GM18508 (cell line): Measurements from ENCODE around the gene DGCR8.
"Not testable (repeated sequence)": the region's sequence is repeated elsewhere in the genome, so short reads cannot be mapped to it uniquely, and the experiment has no call there.

Experiments used
- ATAC-seq: cut with Tn5 transposase; IDR thresholded peaks from one replicate; pipeline ENCODE4 v1.9.1; 2021; ENCODE audit warnings: moderate number of reproducible peaks; ENCODE audit not compliant: insufficient read depth, unreplicated experiment

DGCR8 gene

DNA sequence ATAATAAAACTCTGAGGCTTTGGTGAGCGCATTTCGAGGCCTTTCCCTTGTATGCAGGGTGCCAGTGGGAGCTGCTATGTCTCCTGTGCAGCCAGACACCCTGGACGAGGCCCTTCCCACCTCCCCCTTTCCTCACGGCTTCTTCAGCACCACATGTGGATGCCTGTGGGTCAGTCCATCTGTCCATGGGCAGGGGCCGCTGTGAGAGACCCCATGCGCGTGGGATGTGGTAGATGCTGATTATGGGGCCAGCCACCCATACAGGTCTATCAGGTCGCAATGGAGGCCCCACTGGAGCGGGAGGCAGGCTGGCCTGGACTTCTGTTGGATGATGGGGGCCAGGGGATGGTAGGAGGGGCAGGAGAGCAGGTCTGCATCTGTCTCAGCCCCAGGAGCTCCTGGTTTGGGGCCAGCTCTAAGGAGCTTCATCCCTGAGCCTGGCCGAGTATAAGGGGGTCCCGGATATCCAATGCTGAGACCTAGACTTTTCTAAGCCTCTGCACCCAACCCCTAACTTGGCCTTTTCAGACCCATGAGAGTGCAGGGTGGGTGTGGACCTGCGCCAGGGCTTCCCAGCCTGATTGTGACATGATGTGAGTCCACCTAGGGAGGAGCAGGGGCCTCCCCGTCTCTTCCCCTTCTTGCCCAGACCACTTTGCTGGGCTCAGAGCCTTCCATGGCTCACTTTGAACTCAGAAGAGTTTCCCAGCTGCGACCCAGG is 14.0 kb upstream of the DGCR8 start:
- ATAC-seq, result no peak

DNA sequence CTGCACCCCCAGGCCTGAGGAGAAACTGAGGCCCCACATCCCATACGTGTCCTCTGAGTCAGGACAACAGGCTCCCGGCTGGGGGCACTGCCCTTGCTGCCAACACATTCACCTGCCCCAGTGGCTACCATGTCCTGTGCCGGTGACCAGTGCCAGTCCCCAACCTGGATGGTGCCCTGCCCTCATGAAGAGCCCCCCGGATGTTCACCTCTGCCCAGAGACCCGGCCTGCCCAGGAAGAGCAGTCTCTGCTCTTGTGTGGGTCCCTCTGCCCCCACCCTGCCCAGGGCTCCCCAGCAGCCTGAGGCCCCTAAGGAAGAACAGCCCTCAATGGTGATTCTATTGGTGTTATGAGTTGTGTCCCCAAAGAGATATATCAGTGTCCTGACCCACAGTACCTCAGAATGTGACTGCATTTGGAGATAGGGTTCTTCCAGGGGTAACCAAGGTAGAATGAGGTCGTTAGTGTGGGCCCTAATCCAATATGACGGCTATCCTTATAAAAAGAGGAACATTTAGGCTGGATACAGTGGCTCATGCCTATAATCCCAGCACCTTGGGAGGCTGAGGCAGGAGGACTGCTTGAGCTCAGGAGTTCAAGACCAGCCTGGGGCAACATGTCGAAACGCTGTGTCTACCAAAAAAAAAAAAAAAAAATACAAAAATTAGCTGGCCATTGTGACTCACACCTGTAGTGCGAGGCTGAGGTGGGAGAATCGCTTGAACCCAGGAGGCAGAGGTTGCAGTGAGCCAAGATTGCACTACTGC is 13.2 kb upstream of the DGCR8 start:
- no peak for ATAC-seq

DNA sequence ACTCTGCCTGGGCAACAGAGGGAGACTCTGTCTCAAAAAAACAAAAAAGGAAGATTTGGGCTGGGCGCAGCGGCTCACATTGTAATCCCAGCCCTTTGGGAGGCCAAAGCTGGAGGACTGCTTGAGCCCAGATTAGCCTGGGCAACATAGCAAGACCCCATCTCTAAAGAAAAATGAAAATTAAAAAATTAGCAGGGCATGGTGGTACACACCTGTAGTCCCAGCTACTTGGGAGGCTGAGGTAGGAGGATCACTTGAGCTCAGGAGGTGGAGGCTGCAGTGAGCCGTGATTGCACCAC is 12.7 kb upstream of the DGCR8 start:
- ATAC-seq, result not testable (repeated sequence)

DNA sequence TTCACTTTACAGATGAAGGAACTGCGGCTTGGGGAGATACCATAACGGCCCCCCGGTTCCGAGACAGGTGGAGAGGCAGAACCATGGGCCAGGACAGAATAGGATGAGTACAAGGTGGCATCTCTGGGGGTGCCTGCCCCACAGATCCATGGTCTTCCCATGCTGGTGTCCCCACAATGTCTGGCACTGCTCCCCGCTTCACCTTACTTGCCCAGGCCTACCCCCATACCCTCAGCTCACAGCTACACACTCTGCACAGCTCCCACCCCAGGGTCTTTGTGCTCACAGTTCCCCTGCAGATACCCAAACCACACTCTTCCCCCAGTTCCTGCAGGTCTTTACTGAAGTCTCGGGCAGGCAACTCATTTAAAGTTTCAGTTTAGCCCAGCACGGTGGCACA is 11.4 kb upstream of the DGCR8 start:
- ATAC-seq, result no peak

DNA sequence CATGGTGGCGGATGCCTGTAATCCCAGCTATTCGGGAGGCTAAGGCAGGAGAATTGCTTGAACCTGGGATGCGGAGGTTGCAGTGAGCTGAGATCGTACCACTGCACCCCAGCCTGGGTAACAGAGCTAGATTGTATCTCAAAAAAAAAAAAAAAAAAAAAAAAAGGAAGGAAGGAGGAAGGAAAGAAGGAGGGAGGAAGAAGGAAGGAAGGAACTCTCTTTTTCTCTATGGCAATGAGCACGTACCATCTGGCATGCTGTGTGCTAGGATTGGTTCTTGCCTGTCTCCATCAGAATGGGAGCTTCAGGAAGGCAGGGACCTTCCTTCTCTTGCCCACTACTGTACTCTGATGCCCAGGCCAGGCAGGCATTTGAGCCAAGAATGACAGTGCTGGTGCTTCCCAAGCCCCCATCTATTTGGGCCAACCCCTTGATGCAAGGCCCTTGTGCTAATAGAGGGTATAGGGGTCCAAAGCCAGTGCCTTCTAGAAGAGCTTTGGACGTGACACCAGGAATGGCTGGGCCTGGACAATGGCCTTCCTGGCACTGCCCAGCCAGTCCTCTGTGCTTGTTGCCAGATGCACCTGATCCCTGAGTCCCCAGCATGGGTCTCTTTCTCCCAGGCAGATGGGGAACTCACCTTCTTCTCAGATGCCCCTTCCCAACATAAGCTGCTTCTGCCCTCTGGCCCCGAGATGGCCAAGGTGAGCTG is 10.6 kb upstream of the DGCR8 start:
- no peak for ATAC-seq

DNA sequence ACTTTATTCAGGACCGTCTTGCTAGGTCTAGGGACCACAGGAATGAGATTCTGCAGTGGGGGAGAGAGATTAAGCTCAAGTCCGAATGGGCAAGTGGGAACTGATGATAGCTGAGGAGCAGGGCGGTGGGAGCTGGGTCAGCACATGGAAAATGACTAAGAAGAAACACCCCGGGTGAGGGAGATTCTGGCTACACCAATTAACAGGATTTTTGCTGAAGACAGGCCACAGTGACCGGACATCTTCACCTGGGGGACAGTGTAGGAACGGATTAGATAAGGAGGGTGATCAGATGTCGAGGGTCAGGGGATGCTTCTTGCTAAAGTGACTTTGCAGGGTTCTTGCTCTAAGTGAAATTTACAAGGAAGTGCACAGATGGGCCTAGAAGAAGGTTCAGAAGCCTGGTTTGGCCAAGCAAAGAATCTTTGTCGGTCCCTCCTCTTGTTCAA is 8.5 kb upstream of the DGCR8 start:
- ATAC-seq, result no peak

DNA sequence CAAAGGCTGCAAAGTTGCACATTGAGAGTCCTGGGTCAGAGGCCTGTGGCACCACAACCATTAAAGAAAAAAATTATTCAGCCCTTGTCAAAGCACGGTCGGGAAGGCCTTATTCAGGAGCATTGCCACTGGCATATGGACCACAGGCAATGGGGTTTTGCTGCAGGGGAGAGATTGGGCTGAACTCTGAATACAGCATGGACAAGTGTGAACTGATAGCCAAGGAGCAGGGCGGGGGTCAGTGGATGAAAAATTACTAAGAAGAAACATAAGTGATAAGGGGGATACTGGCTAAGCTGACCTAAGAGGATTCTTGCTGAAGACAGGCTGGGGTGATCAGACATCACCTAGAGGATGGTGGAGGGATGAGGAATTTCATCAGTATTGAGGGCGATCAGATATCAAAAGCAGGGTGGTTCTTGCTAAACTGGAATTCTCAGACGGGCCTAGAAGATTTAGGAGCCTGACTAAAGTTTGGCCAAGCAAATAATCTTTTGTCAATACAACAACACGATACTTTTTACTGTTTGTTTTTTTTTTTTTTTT is 3.3 kb upstream of the DGCR8 start:
- no peak for ATAC-seq

DNA sequence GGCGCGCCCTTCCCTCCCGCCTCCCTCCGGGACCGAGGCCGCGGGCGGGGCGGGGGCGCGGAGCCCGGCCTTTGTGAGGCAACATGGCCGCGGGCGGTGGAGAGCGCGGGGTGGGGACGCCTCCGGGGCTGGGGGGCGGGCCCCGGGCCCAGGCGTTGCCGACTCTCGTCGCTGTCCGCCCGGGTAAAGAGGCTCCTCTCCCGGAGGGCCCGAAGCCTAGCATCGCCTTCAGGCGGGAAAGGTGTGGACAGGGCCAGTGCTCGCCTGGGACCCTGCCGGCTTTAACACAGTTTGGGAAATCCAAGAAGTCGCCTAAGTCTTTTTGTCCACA is 369 bp downstream of the DGCR8 start:
- ATAC-seq, result no peak

DNA sequence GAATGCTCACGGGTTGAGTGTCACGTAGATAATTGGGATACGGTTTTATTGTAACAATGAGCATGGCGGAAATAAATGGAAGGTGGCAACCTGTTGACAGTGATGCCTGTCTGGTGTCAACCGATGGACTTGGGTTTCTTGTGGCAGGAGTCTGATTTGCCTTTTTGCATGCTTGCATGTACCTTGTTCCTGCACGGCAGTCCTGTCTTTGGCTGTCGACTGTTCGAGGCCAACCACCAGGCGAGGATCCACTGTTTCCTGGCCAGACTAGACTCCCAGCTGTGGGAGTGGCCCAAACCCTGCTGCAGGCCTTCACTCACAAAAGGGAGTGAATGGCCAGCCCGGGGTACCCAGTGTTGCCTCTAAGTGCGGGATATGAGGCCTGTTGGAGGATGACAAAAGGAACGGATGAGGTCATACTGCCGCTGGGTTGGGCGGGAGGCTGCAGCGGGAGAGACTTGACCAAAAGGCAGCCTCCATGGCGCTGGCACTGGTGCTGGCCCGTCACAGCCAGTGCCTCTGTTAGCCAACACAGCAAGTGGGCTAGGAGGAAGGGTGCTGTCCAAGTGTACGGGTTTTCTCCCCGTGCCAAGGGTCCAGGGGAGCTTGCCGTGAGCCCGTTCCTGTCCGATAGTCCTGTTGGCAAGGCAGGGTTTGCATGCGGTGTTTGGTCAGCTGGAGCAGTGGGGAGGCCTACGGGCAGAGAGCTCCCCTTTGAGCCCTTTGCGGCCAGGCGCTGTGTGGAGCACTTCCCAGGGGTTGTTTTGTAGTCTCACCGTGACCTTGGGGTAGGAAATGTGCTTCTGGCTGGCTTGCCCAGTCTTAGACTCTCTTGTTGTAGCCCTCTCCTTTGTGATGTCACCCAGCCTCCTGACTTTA is 974 bp downstream of the DGCR8 start:
- no peak for ATAC-seq

DNA sequence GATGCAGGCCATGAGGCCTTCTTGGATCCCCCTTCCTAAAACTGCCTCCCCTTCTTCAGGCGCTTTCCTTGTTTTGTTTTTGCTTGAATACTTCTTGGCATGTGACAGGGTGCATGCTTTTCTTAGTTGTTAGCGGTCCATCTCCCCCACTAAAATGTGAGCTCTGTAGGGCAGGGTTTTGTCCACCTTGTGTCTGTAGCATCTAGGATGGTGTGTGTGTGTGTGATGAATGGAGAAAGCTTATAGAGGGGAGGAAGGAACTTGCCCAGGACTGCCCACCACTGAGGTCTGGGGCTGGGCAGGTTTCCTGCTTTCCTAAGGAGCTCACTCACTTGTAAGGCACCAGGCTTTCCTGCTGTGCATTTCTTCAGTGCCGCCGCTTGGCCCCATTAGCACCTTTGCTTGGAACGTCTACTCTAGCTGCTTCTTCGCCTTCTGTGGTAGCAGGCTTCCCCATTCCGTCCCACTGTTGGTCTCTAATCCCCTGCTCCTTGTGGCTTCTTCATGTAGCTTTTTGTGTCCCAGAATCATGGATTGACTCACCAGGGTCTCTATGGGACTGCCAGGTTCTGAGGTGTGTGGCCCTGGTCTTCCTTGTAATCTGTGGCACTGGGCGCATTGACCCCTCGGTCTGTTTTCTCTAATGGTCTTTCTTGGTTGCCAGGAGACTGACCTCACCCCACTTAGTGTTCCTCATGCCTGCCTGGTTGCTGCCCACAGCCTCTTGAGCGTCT is 3.3 kb downstream of the DGCR8 start:
- ATAC-seq, result no peak

DNA sequence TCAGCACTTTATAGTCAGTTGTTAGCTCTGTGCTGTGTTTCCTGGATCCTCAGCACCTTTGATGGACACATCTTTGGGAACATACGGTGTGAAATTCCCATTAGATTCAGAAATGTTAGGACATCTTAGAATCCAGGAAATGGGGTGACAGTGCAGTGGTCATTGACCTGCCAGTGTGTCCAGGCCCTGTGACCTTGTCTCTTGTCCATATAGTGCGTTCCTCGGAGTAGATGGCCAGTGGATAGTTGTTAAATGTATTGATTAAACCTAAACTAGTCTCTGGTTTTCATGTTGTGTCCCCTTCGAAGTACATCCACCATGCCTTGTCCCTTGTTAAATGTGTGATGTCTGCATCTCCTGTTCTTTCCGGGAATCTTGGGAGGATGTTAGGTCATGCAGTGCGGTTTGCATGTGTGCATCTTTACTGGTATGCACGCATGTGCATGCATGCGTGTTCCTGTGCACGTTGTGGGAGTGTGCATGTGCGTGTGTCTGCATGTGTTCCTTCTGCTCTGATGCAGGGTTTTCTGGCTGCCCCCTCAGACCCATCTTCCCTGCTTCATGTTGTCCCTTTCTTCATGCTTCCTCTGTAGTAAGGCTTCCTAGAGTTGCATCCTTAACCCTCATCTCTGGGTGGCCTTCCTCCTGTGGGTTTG is 4.0 kb downstream of the DGCR8 start:
- no peak for ATAC-seq

DNA sequence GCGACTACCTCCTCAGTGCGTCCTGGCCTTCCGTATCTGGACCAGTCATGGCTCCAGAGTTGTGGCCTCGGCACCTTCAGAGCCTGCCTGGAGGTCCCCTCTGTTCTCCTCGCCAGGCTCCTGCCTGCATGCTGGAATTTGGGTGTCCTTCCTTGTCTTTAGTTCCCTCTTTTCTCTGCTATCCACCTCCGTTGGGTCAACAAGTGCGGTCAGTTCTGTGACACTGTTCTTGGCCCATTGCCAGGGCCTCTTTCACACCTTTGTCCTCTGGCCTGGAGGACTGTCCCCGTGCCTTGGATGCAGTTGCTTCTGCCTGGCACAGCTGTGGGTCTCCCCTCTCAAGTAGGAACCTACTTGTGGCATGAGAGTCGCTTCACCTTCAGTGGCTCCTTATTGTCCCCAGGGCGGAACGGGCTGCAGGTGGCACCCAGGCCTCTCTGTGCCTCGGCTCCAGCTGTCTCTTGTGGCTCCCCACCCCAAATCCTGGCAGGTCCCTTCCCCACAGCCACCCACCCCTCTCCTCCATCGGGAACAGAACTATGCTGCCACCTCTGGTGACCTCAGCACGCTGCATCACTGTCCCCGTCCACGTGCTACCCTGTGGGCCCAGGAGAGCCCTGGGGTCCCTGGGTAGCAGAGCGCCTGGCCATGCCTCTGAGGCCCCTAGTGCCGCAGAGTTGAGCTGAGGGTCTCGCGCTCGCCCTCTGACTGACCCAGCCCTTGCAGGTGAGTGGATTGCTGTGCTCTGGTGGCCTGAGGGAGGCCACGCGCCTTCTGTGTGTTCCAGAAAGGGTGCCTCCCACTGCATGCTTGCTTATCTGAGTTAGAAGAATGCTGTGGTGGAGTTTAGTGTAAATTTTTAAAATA is 4.7 kb downstream of the DGCR8 start:
- no peak for ATAC-seq

DNA sequence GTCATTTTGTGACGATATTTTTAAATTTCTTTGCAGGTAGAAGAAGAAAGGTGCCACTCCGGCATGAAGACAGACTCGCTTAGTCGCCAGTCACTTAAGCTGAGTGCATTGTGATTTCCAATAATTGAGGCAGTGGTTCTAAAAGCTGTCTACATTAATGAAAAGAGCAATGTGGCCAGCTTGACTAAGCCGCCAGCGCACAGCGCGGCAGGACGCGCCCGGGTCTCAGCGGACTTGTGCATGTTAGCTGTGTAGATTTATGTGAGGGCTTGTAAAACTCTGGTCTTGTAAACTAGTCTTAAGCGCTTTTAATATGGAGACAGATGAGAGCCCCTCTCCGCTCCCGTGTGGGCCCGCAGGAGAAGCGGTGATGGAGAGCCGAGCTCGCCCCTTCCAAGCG is 5.6 kb downstream of the DGCR8 start:
- no peak for ATAC-seq

DNA sequence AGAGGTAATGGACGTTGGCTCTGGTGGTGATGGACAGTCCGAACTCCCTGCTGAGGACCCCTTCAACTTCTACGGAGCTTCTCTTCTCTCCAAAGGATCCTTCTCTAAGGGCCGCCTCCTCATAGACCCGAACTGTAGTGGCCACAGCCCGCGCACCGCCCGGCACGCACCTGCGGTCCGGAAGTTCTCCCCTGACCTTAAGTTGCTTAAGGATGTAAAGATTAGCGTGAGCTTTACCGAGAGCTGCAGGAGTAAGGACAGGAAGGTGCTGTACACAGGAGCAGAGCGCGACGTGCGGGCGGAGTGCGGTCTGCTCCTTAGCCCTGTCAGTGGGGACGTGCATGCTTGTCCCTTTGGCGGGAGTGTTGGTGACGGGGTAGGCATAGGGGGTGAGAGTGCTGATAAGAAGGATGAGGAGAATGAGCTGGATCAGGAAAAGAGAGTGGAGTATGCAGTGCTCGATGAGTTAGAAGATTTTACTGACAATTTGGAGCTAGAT is 6.1 kb downstream of the DGCR8 start:
- no peak for ATAC-seq

DNA sequence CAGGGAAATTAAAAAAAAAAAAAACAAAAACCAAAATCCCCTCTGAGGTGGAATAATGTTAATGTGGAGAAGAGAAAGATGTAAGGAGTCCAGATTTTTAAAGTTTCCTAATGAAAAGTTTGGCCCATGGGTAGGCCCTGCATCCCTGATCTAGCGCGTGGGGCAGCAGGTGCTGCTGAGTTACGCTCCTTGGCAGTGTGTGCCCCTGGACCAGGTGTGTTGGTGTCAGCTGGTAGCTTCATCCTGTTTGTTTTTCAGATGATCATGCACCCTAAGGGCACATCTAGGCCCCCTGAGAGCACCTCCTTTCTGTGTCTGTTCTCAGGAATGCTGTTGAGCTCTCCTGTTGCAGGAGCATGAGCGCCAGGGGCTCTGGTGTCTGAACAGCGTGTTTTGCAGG is 6.7 kb downstream of the DGCR8 start:
- no peak for ATAC-seq

DNA sequence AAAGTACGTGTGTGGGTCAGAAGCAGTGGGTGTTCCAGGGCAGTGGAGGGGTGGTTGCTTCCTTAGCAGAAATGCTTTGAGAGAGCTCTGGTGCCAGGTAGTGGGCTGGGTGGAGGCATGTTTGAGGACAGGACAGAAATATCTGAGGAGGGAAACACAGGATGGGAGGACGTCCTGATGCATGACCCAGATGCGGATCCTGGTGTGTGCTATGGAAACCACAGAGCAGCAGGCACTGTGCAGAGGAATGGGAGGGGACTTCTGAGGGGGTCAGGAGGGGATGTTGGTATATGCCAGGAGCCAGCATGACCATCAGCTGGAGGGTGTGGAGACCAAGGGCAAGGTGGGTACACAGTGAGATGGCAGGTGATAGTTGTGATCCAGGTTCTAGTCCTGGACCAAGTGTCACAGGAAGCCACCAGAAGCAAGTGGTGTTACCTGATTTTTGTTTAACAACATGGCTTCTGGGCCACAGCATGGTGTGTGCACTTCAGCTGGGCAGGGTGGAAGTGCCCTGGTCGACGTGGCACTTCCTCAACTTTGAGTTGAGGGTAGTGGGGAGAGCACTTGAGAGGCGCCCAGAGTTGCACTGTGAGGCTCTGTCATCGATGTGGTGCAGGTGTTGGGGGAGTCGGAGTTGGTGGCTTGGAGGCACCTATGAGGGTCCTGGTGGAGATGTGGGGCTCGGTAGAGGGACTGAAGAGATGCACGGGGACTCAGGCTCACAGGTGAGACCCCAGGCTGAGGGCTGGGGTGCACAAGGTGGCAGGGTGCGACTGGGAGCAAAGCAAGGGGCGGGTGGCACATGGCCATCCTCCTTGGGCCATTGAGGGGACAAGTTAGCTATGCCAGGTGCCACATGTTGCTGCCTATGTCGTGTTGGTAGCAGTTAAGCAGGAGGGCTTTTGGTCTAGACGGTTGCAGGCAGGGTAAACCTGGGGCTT is 7.5 kb downstream of the DGCR8 start:
- no peak for ATAC-seq

DNA sequence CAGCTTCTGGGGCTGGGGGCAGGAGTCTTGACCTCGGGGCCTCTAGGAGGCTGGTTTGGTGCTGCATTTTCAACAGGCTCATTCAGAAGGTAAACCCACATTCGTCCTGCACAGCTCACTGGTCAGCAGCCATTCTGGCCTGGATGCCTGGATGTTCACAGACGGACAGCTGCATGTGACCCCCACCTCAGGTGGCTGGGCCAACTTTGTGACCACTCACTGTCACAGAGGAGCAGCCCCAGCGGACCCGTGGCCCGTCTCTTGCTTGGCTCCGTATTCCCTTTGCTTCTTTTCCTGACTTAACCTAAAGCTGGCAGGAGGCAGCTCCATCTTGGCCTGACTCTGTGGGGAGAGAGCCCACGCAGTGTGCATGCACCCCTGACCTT is 8.2 kb downstream of the DGCR8 start:
- ATAC-seq, result no peak
